ENCODE results near the gene ALPG. TPM values are rescaled to one million over a fixed set of nuclear protein-coding genes. Genes with fewer than 3 reads are reported as not detected.
"Not testable (repeated sequence)": the region's sequence is repeated elsewhere in the genome, so short reads cannot be mapped to it uniquely, and the experiment has no call there.

Gene ALPG
- total RNA-seq, 5 donors from 2014 or later (not counting 1 experiment from before 2014, with no cell fraction given) = 0.15 TPM; not detected in 4

GRCh38 chr2:232442431-232442830, 35.8 kb downstream of the ALPG start:
- H3K36me3 Mint-ChIP-seq; H3K4me1 ChIP-seq (ENCODE audit: control insufficient read depth in 1 of 2, extremely low read depth in 1 of 2, insufficient read depth in 2 of 2, low read length in 2 of 2); H3K4me3 Mint-ChIP-seq; DNase-seq; POLR2A ChIA-PET; CTCF ChIA-PET; H3K9me3 Mint-ChIP-seq; H3K9me3 ChIP-seq; ATAC-seq (replicated peaks in 1 of 4); H3K27ac ChIP-seq (ENCODE audit: low read length); H3K27me3 Mint-ChIP-seq; H3K27ac Mint-ChIP-seq; H3K36me3 ChIP-seq (ENCODE audit: control insufficient read depth in 2 of 2, extremely low read depth in 1 of 2, insufficient read depth in 1 of 2, low read length in 1 of 2); H3K4me3 ChIP-seq (ENCODE audit: control insufficient read depth in 1 of 2, extremely low read depth in 1 of 2, low read length in 1 of 2): not testable (repeated sequence)
- 80% methylated on average over 11 of the region's 13 CpGs for WGBS (ENCODE audit: insufficient coverage)
- peaks cover 8 to 11% (median 9%) of the 10 kb centered on the region in 3 donors for H3K4me1 Mint-ChIP-seq
- peaks cover 0 to 34% of the 10 kb centered on the region in 2 experiments for H3K27me3 ChIP-seq (replicated peaks in 1 of 2; ENCODE audit: control insufficient read depth in 2 of 2, extremely low read depth in 1 of 2, insufficient read depth in 2 of 2, low read length in 1 of 2)

GRCh38 chr2:232443047-232443446, 36.4 kb downstream of the ALPG start:
- H3K9me3 ChIP-seq; H3K27me3 Mint-ChIP-seq; H3K27ac Mint-ChIP-seq; DNase-seq; H3K4me1 ChIP-seq (ENCODE audit: control insufficient read depth in 1 of 2, extremely low read depth in 1 of 2, insufficient read depth in 2 of 2, low read length in 2 of 2); CTCF ChIA-PET; H3K27ac ChIP-seq (ENCODE audit: low read length); H3K4me3 Mint-ChIP-seq; H3K4me3 ChIP-seq (ENCODE audit: control insufficient read depth in 1 of 2, extremely low read depth in 1 of 2, low read length in 1 of 2); H3K9me3 Mint-ChIP-seq; H3K36me3 ChIP-seq (ENCODE audit: control insufficient read depth in 2 of 2, extremely low read depth in 1 of 2, insufficient read depth in 1 of 2, low read length in 1 of 2); H3K36me3 Mint-ChIP-seq; ATAC-seq (replicated peaks in 1 of 4); POLR2A ChIA-PET: not testable (repeated sequence)
- no CpG with 5 or more reads among the region's 13 CpGs for WGBS (ENCODE audit: insufficient coverage)
- H3K4me1 Mint-ChIP-seq = peaks cover 8 to 11% (median 9%) of the 10 kb centered on the region in 3 donors
- H3K27me3 ChIP-seq (replicated peaks in 1 of 2; ENCODE audit: control insufficient read depth in 2 of 2, extremely low read depth in 1 of 2, insufficient read depth in 2 of 2, low read length in 1 of 2) = peaks cover 0 to 34% of the 10 kb centered on the region in 2 experiments

DNA sequence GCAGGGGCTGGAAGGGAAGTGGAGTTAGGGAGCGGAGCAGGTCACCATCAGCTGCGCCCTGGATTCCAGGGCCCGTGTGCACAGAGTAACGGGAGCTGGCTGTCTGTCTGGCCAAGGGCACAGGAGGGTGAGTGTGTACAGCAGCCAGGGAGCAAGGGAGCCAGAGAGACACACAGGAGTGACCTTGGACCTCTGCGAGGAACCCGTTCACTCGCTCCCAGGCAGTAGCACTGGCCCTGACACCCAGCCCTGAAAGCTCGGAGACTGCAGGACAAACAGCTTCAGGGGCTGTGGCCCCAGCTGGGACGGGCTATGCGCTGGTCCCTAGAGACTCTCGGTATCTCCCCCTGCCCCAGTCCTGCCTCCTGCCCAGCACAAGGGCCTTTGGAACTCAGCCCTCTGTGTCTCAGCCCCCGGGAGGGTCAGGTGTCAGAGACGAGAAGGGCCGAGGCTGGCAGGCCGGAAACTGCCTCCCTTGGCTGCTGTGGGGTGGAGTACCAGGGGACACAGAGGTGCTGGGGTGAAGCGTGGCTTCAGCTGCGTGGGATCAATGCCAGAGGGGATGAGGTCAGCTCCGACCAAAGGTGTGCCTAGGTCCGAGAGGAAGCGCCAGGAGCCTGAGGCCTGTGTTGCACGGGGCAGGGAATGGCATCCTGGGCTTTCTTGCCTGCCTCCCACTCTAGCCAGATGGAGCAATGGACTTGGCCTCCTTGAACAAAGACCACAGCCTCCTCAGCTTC, 37.2 kb downstream of the ALPG start:
- 77% methylated on average over 12 of the region's 21 CpGs for WGBS (ENCODE audit: insufficient coverage)
- H3K4me1 ChIP-seq (ENCODE audit: control insufficient read depth in 1 of 2, extremely low read depth in 1 of 2, insufficient read depth in 2 of 2, low read length in 2 of 2); CTCF ChIA-PET; H3K4me3 ChIP-seq (ENCODE audit: control insufficient read depth in 1 of 2, extremely low read depth in 1 of 2, low read length in 1 of 2); H3K9me3 Mint-ChIP-seq; H3K9me3 ChIP-seq; ATAC-seq (replicated peaks in 1 of 4); POLR2A ChIA-PET; H3K27me3 Mint-ChIP-seq; H3K36me3 Mint-ChIP-seq; H3K36me3 ChIP-seq (ENCODE audit: control insufficient read depth in 2 of 2, extremely low read depth in 1 of 2, insufficient read depth in 1 of 2, low read length in 1 of 2); H3K27ac ChIP-seq (ENCODE audit: low read length); H3K27ac Mint-ChIP-seq; DNase-seq; H3K4me3 Mint-ChIP-seq: not testable (repeated sequence)
- peaks cover 0 to 34% of the 10 kb centered on the region in 2 experiments for H3K27me3 ChIP-seq (replicated peaks in 1 of 2; ENCODE audit: control insufficient read depth in 2 of 2, extremely low read depth in 1 of 2, insufficient read depth in 2 of 2, low read length in 1 of 2)
- peaks cover 8 to 11% (median 9%) of the 10 kb centered on the region in 3 donors for H3K4me1 Mint-ChIP-seq

DNA sequence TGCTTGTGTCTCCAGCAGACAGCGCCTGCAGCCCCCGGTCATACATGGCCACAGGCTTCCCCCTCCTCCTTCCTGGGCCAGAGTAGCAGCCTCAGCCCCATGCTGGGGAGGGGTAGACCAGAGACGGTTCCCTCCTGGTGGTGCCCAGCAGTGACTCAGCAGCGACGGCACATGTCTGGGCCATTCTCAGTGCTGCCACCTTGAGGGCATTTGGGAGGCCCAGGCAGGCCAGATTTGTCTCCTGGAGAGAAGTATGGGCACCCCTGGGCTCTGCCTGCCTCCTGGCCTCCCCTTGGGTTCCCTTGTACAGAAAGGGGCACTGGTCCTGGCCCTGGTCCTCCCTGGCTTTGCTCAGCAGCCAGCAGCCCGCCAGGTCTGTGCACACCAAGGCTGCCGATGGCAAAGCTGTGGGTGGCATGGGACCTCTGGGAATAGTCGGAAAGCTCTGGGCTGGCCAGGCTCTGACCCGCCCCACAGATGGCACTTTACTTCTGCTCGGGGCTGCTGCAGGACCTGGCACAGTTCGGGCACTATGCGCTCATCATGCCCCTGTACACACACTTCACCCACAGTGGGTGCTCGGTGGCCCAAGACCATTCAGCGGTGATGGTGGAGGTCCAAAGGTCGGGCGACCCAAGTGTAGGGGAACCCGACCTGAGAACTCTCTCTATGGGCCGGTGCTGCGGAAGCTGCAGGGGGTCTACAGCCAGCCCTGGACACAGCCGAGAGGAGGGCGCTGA, 37.9 kb downstream of the ALPG start:
- no peak overlapping the region for H3K4me3 Mint-ChIP-seq
- no peak overlapping the region for H3K27ac Mint-ChIP-seq
- no peaks in the 10 kb centered on the region for H3K9me3 ChIP-seq
- H3K27me3 ChIP-seq (replicated peaks in 1 of 2; ENCODE audit: control insufficient read depth in 2 of 2, extremely low read depth in 1 of 2, insufficient read depth in 2 of 2, low read length in 1 of 2) = peaks cover 0 to 28% of the 10 kb centered on the region in 2 experiments
- peaks cover 3 to 6% of the 10 kb centered on the region in 2 donors for H3K27me3 Mint-ChIP-seq
- ATAC-seq (replicated peaks in 1 of 4) (peak in 3 of 4 experiments; percentile 46 to 55 (median 53)), DNase-seq (peak in 28 of 35 experiments; percentile 15 to 74 (median 40))
- no peaks in the 10 kb centered on the region for H3K36me3 Mint-ChIP-seq
- no peak overlapping the region for H3K27ac ChIP-seq (ENCODE audit: low read length)
- peaks cover 8 to 11% (median 9%) of the 10 kb centered on the region in 3 donors for H3K4me1 Mint-ChIP-seq
- no peaks in the 10 kb centered on the region for H3K36me3 ChIP-seq (ENCODE audit: control insufficient read depth in 2 of 2, extremely low read depth in 1 of 2, insufficient read depth in 1 of 2, low read length in 1 of 2)
- peaks cover 0 to 10% of the 10 kb centered on the region in 2 experiments for H3K4me1 ChIP-seq (ENCODE audit: control insufficient read depth in 1 of 2, extremely low read depth in 1 of 2, insufficient read depth in 2 of 2, low read length in 2 of 2)
- H3K9me3 Mint-ChIP-seq = no peaks in the 10 kb centered on the region
- ChIA-PET CTCF (interaction anchor here in 1 of 2 donors (0.6 kb wide), 1 partner anchor 25 kb away, joined by 4 read pairs; no protein-coding TSS in a partner anchor), POLR2A (no interaction called here)
- 71% methylated on average over 20 of the region's 21 CpGs for WGBS (ENCODE audit: insufficient coverage)
- H3K4me3 ChIP-seq (ENCODE audit: control insufficient read depth in 1 of 2, extremely low read depth in 1 of 2, low read length in 1 of 2) = no peak overlapping the region

DNA sequence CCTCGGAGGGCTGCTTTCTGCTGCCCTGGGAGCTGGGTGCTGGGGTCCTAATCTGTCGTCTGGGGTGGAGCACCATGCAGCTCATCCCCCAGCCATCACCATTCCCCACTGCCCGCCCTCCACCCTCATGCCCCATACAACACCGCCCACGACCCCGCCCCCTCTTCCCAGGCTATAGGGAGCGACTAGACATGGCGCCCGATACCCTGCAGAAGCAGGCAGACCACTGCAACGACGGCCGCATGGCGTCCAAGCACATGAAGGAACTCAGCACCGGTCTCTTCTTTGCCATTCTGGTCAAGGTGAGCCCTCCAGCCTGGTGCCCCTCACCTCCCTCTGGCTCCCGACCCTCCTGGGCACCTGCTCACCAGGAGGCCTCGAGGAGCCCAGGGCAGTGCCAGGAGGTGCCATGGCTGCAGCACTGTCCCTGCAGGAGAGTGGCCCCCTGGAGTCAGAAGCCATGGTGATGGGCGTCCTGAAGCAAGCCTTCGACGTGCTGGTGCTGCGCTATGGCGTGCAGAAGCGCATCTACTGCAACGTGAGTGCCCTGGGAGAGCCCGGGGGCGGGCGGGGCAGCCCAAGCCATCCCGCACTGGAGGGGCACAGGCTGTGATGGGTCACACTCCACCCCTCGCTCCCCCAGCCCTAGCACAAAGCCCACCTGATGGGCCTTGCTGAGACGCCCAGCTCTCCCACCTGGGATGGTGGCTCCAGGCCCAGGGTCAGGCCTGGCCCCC, 38.7 kb downstream of the ALPG start:
- H3K9me3 ChIP-seq; H3K36me3 Mint-ChIP-seq; DNase-seq; H3K27ac Mint-ChIP-seq; H3K27me3 Mint-ChIP-seq; H3K4me1 ChIP-seq (ENCODE audit: control insufficient read depth in 1 of 2, extremely low read depth in 1 of 2, insufficient read depth in 2 of 2, low read length in 2 of 2); H3K9me3 Mint-ChIP-seq; H3K27ac ChIP-seq (ENCODE audit: low read length); H3K4me3 ChIP-seq (ENCODE audit: control insufficient read depth in 1 of 2, extremely low read depth in 1 of 2, low read length in 1 of 2); POLR2A ChIA-PET; ATAC-seq (replicated peaks in 1 of 4); H3K4me3 Mint-ChIP-seq; H3K36me3 ChIP-seq (ENCODE audit: control insufficient read depth in 2 of 2, extremely low read depth in 1 of 2, insufficient read depth in 1 of 2, low read length in 1 of 2); H3K4me1 Mint-ChIP-seq: not testable (repeated sequence)
- WGBS (ENCODE audit: insufficient coverage) = 94% methylated on average over 13 of the region's 29 CpGs
- H3K27me3 ChIP-seq (replicated peaks in 1 of 2; ENCODE audit: control insufficient read depth in 2 of 2, extremely low read depth in 1 of 2, insufficient read depth in 2 of 2, low read length in 1 of 2) = peaks cover 0 to 23% of the 10 kb centered on the region in 2 experiments
- CTCF ChIA-PET = interaction anchor here in 1 of 2 donors (0.6 kb wide), 1 partner anchor 25 kb away, joined by 4 read pairs; no protein-coding TSS in a partner anchor

DNA sequence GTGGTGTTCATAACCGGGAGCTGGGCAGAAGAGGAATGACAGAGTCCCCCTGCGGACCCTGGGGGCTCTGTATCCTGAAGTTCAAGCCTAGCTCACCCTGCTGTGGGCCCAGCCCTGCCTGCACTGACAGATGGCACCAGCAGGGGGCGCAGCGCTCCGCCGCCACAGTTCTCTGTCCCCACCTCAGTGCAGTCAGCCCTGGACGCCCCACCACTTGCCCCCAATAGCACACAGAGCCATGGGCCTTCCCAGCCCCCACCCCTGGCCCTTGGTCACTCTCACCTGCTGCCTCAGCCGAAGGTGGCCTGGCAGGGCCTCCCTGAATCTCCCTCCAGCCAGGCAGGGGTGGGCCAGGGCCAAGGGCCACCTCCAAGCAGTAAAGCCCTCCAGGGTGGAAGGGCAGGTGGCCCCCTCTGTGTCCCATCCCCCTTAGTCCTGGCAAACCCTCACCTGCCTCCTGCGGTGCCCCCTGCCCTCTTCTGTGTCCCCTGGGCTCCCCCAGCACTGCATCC, 39.7 kb downstream of the ALPG start:
- DNase-seq = not testable (repeated sequence)
- 67% methylated on average over 1 of the region's 9 CpGs for WGBS (ENCODE audit: insufficient coverage)

More for the DNA sequence above, 39.7 kb downstream of the ALPG start:
- H3K4me3 ChIP-seq (ENCODE audit: control insufficient read depth in 1 of 2, extremely low read depth in 1 of 2, low read length in 1 of 2); H3K27me3 Mint-ChIP-seq; POLR2A ChIA-PET; H3K27ac Mint-ChIP-seq; H3K9me3 Mint-ChIP-seq; H3K36me3 ChIP-seq (ENCODE audit: control insufficient read depth in 2 of 2, extremely low read depth in 1 of 2, insufficient read depth in 1 of 2, low read length in 1 of 2); H3K27ac ChIP-seq (ENCODE audit: low read length); H3K4me1 Mint-ChIP-seq; H3K9me3 ChIP-seq; H3K4me1 ChIP-seq (ENCODE audit: control insufficient read depth in 1 of 2, extremely low read depth in 1 of 2, insufficient read depth in 2 of 2, low read length in 2 of 2); H3K4me3 Mint-ChIP-seq; H3K36me3 Mint-ChIP-seq: not testable (repeated sequence)
- peak in 2 of 4 experiments; percentile 54 to 59 for ATAC-seq (replicated peaks in 1 of 4)
- H3K27me3 ChIP-seq (replicated peaks in 1 of 2; ENCODE audit: control insufficient read depth in 2 of 2, extremely low read depth in 1 of 2, insufficient read depth in 2 of 2, low read length in 1 of 2) = peaks cover 0 to 14% of the 10 kb centered on the region in 2 experiments
- CTCF ChIA-PET = interaction anchor here (0.8 to 0.9 kb wide), 2 partner anchors 12 to 385 kb away, joined by 3 read pairs; no protein-coding TSS in a partner anchor
